ENCODE measurements around the gene IL1R2. TPM values are rescaled to one million over a fixed set of nuclear protein-coding genes. Genes with fewer than 3 reads are reported as not detected.

Gene IL1R2
- polyA plus RNA-seq, 2 donors, result 67.2 to 67.4 TPM

DNA sequence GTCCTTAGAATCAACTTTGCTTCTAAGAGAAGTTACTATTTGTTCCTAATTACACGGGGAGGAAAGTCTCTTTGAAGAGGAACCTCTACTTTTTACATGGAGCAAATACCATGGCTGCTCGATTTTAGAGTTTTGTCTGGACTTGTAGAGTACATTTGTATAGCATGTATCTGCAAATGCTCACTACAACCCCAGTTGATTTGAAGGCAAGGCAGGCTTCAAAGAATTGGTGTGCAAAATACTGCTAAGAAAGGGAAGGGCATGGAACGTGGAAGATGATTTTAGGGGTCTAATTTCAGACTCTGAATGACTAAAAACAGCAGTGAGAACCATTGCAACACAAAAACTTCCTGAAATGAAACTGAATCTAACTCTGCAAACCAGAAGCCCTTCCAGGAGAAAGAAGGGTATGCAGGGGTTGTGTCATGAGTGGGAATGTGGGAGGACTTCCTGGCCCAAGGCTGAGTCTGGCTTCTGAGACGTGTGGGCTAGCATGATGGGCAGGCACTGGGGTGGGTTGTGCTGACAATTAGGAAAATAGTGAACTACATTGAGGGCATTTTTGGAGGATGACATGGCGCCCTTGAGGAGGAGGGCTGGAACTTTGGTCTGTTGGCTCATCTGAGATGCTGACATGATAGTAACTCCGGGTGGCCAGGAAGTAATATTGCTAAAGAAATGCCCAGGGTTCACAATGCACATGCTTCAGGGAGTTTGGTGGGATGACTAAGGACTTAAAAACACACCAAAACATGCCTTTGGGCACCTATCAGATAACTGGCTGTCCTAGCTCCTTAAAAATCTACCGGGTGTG lies 18.9 kb upstream of the IL1R2 start:
- Histone ChIP-seq H3K4me3 (ENCODE audit: low read depth in 1 of 2, low read length in 2 of 2) (no peak overlapping the region), H3K27me3 (ENCODE audit: control insufficient read depth in 1 of 2, insufficient read depth in 2 of 2, low read length in 2 of 2) (no peaks in the 10 kb centered on the region), H3K36me3 (ENCODE audit: control insufficient read depth in 2 of 2, insufficient read depth in 2 of 2, low read length in 1 of 2) (no peaks in the 10 kb centered on the region), H3K4me1 (ENCODE audit: control insufficient read depth in 2 of 2, insufficient read depth in 2 of 2, low read length in 1 of 2) (peaks cover 0 to under 1% of the 10 kb centered on the region in 2 donors), H3K27ac (ENCODE audit: low read depth in 2 of 2, low read length in 1 of 2) (peak overlapping the region in 1 of 2 donors; percentile 15), H3K9me3 (ENCODE audit: control insufficient read depth in 2 of 2, insufficient read depth in 1 of 2, low read depth in 1 of 2, low read length in 1 of 2) (peaks cover 0 to 3% of the 10 kb centered on the region in 2 donors)
- 47 to 53% methylated on average over 7 of the region's 7 CpGs for WGBS, 2 donors

DNA sequence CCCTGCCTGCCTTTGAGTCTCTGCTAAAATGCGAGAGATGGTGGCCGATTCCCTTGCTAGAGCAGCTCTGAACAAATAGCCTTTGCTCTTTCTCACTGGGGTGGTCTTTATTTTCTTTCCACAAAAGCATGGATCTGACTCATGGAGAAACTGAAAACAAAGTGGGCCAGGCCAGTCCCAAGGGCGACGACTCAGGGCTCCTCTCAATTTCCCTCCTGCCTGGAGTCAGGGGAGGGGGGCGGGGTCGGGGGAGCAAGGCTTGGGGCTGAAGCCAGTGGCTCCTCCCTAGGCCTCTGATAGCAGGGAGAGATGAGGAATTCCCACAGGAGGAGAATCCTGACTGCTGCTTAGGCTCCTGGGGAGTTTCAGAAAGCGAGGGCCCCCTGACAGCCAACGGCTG lies 17.1 kb upstream of the IL1R2 start:
- Histone ChIP-seq H3K36me3 (ENCODE audit: control insufficient read depth in 2 of 2, insufficient read depth in 2 of 2, low read length in 1 of 2) (no peaks in the 10 kb centered on the region), H3K4me3 (ENCODE audit: low read depth in 1 of 2, low read length in 2 of 2) (no peak overlapping the region), H3K9me3 (ENCODE audit: control insufficient read depth in 2 of 2, insufficient read depth in 1 of 2, low read depth in 1 of 2, low read length in 1 of 2) (peaks cover 0 to 3% of the 10 kb centered on the region in 2 donors), H3K27ac (ENCODE audit: low read depth in 2 of 2, low read length in 1 of 2) (no peak overlapping the region), H3K4me1 (ENCODE audit: control insufficient read depth in 2 of 2, insufficient read depth in 2 of 2, low read length in 1 of 2) (no peaks in the 10 kb centered on the region), H3K27me3 (ENCODE audit: control insufficient read depth in 1 of 2, insufficient read depth in 2 of 2, low read length in 2 of 2) (no peaks in the 10 kb centered on the region)
- 66 to 72% methylated on average over 8 of the region's 8 CpGs for WGBS, 2 donors

DNA sequence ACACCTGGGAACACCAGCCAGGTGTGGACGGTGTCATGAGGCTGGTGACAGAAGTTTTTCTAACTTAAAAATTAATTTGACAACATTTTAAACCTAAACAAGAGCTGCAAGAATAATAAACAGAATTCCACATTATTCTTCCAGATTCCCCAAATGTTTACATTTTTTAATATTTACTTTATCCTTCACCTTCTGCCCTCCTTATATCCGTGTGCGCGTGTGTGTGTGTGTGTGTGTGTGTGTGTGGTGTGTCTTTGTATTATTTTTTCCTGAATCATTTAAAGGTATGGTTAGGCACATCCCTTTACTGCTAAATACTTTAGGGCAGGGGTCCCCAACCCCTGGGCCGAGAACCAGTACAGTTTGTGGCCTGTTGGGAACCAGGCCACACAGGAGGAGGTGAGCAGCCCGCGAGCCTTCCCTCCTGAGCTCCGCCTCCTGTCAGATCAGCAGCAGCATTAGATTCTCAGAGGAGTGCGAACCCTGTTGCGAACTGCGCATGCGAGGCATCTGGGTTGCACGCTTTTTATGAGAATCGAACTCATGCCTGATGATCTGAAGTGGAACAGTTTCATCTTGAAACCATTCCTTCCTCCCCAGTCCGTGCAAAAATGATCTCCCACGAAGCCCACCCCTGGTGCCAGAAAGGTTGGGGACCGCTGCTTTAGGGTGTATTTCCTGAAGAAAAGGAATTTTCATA lies 16.4 kb upstream of the IL1R2 start:
- Histone ChIP-seq H3K36me3 (ENCODE audit: control insufficient read depth in 2 of 2, insufficient read depth in 2 of 2, low read length in 1 of 2) (no peaks in the 10 kb centered on the region), H3K4me3 (ENCODE audit: low read depth in 1 of 2, low read length in 2 of 2) (no peak overlapping the region), H3K4me1 (ENCODE audit: control insufficient read depth in 2 of 2, insufficient read depth in 2 of 2, low read length in 1 of 2) (peaks cover 0 to 6% of the 10 kb centered on the region in 2 donors), H3K9me3 (ENCODE audit: control insufficient read depth in 2 of 2, insufficient read depth in 1 of 2, low read depth in 1 of 2, low read length in 1 of 2) (peaks cover 0 to 3% of the 10 kb centered on the region in 2 donors), H3K27me3 (ENCODE audit: control insufficient read depth in 1 of 2, insufficient read depth in 2 of 2, low read length in 2 of 2) (no peaks in the 10 kb centered on the region), H3K27ac (ENCODE audit: low read depth in 2 of 2, low read length in 1 of 2) (no peak overlapping the region)
- 83 to 85% methylated on average over 17 of the region's 17 CpGs for WGBS, 2 donors

DNA sequence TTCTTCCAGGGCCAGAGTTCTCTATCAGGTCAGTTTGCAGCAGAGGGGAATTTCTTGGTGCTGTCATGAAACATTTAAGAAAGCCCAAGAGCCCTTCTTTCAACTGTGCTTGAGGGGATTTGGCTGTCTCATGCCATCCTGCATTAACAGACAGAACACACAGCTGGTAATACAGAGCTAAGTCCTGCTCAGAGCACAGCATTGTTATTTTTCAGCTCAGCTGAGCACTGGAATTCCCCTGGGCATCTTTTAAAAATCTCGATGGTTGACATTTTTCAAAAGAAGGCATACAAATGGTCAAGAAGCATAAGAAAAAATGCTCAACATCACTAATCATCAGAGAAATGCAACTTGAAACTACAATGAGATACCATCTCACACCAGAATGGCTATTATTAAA lies 14.9 kb upstream of the IL1R2 start:
- 6 to 27% methylated on average over 1 of the region's 1 CpG for WGBS, 2 donors
- no peak overlapping the region for H3K4me3 ChIP-seq (ENCODE audit: low read depth in 1 of 2, low read length in 2 of 2)
- no peaks in the 10 kb centered on the region for H3K36me3 ChIP-seq (ENCODE audit: control insufficient read depth in 2 of 2, insufficient read depth in 2 of 2, low read length in 1 of 2)
- H3K9me3 ChIP-seq (ENCODE audit: control insufficient read depth in 2 of 2, insufficient read depth in 1 of 2, low read depth in 1 of 2, low read length in 1 of 2), result peaks cover 0 to 3% of the 10 kb centered on the region in 2 donors
- H3K27ac ChIP-seq (ENCODE audit: low read depth in 2 of 2, low read length in 1 of 2), result no peak overlapping the region
- H3K4me1 ChIP-seq (ENCODE audit: control insufficient read depth in 2 of 2, insufficient read depth in 2 of 2, low read length in 1 of 2), result peaks cover 2 to 6% of the 10 kb centered on the region in 2 donors
- no peaks in the 10 kb centered on the region for H3K27me3 ChIP-seq (ENCODE audit: control insufficient read depth in 1 of 2, insufficient read depth in 2 of 2, low read length in 2 of 2)

DNA sequence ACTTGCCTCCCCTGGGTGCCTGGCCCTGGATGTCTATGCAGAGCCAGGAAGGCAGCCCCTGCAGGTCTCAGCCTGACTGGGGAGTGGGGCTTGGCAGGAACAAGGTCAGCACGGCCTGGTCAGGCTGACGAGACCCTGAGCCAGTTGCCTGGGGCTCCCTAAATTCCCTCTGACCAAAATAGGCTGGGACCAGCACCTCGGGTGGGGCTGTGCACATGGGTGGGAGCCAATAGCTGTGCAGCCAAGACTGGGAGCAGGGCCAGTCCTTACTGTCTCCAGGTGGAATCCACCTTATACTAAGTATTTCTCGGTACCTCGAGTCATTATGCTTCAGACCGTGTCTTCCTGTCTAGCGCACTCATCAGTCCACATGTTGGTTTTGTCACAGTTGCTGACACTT lies 11.4 kb upstream of the IL1R2 start:
- H3K9me3 ChIP-seq (ENCODE audit: control insufficient read depth in 2 of 2, insufficient read depth in 1 of 2, low read depth in 1 of 2, low read length in 1 of 2), result no peaks in the 10 kb centered on the region
- H3K27ac ChIP-seq (ENCODE audit: low read depth in 2 of 2, low read length in 1 of 2), result peak overlapping the region; percentile 17 to 65
- WGBS, 2 donors, result 47 to 56% methylated on average over 7 of the region's 7 CpGs
- H3K4me1 ChIP-seq (ENCODE audit: control insufficient read depth in 2 of 2, insufficient read depth in 2 of 2, low read length in 1 of 2), result peaks cover 2 to 12% of the 10 kb centered on the region in 2 donors
- H3K27me3 ChIP-seq (ENCODE audit: control insufficient read depth in 1 of 2, insufficient read depth in 2 of 2, low read length in 2 of 2), result no peaks in the 10 kb centered on the region
- H3K4me3 ChIP-seq (ENCODE audit: low read depth in 1 of 2, low read length in 2 of 2), result no peak overlapping the region
- H3K36me3 ChIP-seq (ENCODE audit: control insufficient read depth in 2 of 2, insufficient read depth in 2 of 2, low read length in 1 of 2), result no peaks in the 10 kb centered on the region

DNA sequence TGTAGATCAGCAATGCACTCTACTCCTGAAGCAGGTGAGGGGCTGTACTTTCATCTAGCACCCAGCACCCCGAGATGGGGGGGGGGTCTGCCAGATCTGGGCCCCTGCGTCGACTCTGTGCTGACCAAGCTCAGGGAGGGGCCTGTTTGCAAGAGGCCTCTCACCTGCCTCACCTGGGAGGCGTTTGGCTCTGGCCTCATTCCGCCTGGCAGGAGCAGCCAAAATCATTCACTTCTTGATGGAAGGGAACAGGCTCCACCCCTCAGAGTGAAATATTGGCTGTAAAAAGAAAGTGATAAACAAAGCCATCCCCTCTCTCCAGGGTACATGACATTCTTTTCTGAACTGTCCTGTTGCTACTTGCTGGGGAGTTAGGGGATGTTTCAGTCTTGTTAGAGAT lies 10.7 kb upstream of the IL1R2 start:
- H3K27ac ChIP-seq (ENCODE audit: low read depth in 2 of 2, low read length in 1 of 2), result peak overlapping the region in 1 of 2 donors; percentile 65
- H3K4me1 ChIP-seq (ENCODE audit: control insufficient read depth in 2 of 2, insufficient read depth in 2 of 2, low read length in 1 of 2), result peaks cover 2 to 13% of the 10 kb centered on the region in 2 donors
- H3K9me3 ChIP-seq (ENCODE audit: control insufficient read depth in 2 of 2, insufficient read depth in 1 of 2, low read depth in 1 of 2, low read length in 1 of 2), result no peaks in the 10 kb centered on the region
- 44 to 46% methylated on average over 5 of the region's 5 CpGs for WGBS, 2 donors
- no peak overlapping the region for H3K4me3 ChIP-seq (ENCODE audit: low read depth in 1 of 2, low read length in 2 of 2)
- H3K27me3 ChIP-seq (ENCODE audit: control insufficient read depth in 1 of 2, insufficient read depth in 2 of 2, low read length in 2 of 2), result no peaks in the 10 kb centered on the region
- no peaks in the 10 kb centered on the region for H3K36me3 ChIP-seq (ENCODE audit: control insufficient read depth in 2 of 2, insufficient read depth in 2 of 2, low read length in 1 of 2)

DNA sequence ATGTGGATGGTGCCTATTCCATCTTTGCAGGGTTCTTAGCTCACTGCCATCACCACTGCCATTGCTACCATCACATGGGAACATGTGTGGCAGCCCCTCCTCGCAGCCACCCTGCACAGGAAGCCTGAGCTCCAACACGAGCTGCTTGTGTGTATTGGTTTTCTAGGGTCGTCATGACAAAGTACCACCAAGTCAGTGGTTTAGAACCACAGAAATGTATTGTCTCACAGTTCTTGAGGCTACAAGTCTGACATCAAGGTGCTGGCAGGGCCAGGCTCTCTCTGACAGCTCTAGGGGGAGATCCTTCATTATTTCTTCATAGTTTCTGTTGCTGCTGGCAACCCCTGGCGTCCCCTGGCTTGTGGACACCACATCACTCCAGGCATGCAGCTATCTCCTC lies 10.3 kb upstream of the IL1R2 start:
- Histone ChIP-seq H3K4me3 (ENCODE audit: low read depth in 1 of 2, low read length in 2 of 2) (no peak overlapping the region), H3K36me3 (ENCODE audit: control insufficient read depth in 2 of 2, insufficient read depth in 2 of 2, low read length in 1 of 2) (no peaks in the 10 kb centered on the region), H3K27ac (ENCODE audit: low read depth in 2 of 2, low read length in 1 of 2) (no peak overlapping the region), H3K9me3 (ENCODE audit: control insufficient read depth in 2 of 2, insufficient read depth in 1 of 2, low read depth in 1 of 2, low read length in 1 of 2) (no peaks in the 10 kb centered on the region), H3K4me1 (ENCODE audit: control insufficient read depth in 2 of 2, insufficient read depth in 2 of 2, low read length in 1 of 2) (peaks cover 2 to 17% of the 10 kb centered on the region in 2 donors), H3K27me3 (ENCODE audit: control insufficient read depth in 1 of 2, insufficient read depth in 2 of 2, low read length in 2 of 2) (no peaks in the 10 kb centered on the region)
- 52 to 56% methylated on average over 4 of the region's 4 CpGs for WGBS, 2 donors

DNA sequence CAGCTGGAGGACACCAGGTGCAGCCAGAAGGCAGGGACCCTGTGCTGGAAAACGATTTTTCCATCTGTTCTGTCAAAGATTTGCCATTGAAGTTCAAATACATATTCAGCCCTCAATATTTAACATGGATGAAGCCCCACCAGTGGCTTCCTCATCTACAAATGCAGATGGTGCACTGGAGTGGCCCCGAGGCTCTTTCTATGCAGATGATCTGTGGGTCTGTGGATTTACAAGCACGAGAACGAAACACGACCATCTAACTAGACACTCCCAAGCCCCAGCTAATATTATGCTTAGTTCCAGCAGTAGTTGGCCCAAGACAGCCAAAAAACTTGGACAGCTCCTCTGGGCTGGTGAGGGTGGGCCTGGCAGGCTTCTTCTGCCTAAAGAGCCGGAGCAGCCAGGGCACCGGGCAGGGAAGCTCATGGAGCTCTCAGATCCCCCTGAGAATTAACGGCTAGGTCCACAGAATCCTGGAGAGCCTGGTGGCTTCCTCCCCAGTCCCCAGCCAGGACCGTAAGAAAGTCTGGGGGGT lies 9.2 kb upstream of the IL1R2 start:
- Histone ChIP-seq H3K4me3 (ENCODE audit: low read depth in 1 of 2, low read length in 2 of 2) (no peak overlapping the region), H3K4me1 (ENCODE audit: control insufficient read depth in 2 of 2, insufficient read depth in 2 of 2, low read length in 1 of 2) (peaks cover 2 to 20% of the 10 kb centered on the region in 2 donors), H3K27me3 (ENCODE audit: control insufficient read depth in 1 of 2, insufficient read depth in 2 of 2, low read length in 2 of 2) (no peaks in the 10 kb centered on the region), H3K9me3 (ENCODE audit: control insufficient read depth in 2 of 2, insufficient read depth in 1 of 2, low read depth in 1 of 2, low read length in 1 of 2) (no peaks in the 10 kb centered on the region), H3K27ac (ENCODE audit: low read depth in 2 of 2, low read length in 1 of 2) (peak overlapping the region; percentile 12 to 34), H3K36me3 (ENCODE audit: control insufficient read depth in 2 of 2, insufficient read depth in 2 of 2, low read length in 1 of 2) (no peaks in the 10 kb centered on the region)
- 69 to 78% methylated on average over 9 of the region's 9 CpGs for WGBS, 2 donors

DNA sequence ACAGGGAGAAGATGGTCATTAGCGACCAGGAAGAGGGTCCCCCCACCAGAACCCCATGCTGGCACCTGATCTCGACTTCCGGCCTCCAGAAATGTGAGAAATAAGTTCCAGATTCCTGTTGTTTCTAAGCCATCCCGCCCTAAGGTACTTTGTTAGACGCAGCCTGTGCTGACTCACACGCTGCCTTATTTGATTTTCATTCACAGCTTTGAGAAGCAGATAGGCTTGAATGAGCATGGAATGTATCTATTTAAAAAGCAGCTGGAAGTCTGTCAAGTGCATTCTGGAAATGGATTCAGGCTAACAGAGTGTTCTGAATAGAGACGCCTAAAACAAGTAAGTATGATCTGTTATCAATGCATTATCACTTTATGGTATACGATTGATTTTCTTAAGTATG lies 8.3 kb upstream of the IL1R2 start:
- no peaks in the 10 kb centered on the region for H3K27me3 ChIP-seq (ENCODE audit: control insufficient read depth in 1 of 2, insufficient read depth in 2 of 2, low read length in 2 of 2)
- no peaks in the 10 kb centered on the region for H3K9me3 ChIP-seq (ENCODE audit: control insufficient read depth in 2 of 2, insufficient read depth in 1 of 2, low read depth in 1 of 2, low read length in 1 of 2)
- H3K4me3 ChIP-seq (ENCODE audit: low read depth in 1 of 2, low read length in 2 of 2), result no peak overlapping the region
- H3K27ac ChIP-seq (ENCODE audit: low read depth in 2 of 2, low read length in 1 of 2), result peak overlapping the region in 1 of 2 donors; percentile 12
- 33 to 40% methylated on average over 8 of the region's 8 CpGs for WGBS, 2 donors
- no peaks in the 10 kb centered on the region for H3K36me3 ChIP-seq (ENCODE audit: control insufficient read depth in 2 of 2, insufficient read depth in 2 of 2, low read length in 1 of 2)
- H3K4me1 ChIP-seq (ENCODE audit: control insufficient read depth in 2 of 2, insufficient read depth in 2 of 2, low read length in 1 of 2), result peaks cover 2 to 22% of the 10 kb centered on the region in 2 donors

Data from esophagus (tissue), 2 donors.